T-helper 2 cell treated with Interferon-gamma antibody and Interleukin-4, amounts not matched to agents 100 ng/mL and 5 ng/mL, for 36 hours (primary cell): ENCODE data around the gene RAD51B. TPM values are rescaled to one million over a fixed set of nuclear protein-coding genes. Genes with fewer than 3 reads are reported as not detected.

Experiments used
- intact Hi-C: fragments of 100-400 bp; cut with micrococcal nuclease; formaldehyde crosslinking; loops from one replicate; pipeline ENCODE4 v1.15.1; 2023
- total RNA-seq: library from RNA; stranded (reverse); gene quantifications from 2 replicates; pipeline ENCODE4 v1.2.3, GENCODE V29; 2022

The RAD51B gene
- total RNA-seq, 1 donor from 2014 or later = 31.7 TPM

- intact Hi-C loops = no loop called here
Observed at GRCh38 chr14:68576496-68577244, 757.1 kb downstream of the RAD51B start.

GRCh38 chr14:68577802-68578541 lies 758.4 kb downstream of the RAD51B start:
- intact Hi-C loops = no loop called here

DNA sequence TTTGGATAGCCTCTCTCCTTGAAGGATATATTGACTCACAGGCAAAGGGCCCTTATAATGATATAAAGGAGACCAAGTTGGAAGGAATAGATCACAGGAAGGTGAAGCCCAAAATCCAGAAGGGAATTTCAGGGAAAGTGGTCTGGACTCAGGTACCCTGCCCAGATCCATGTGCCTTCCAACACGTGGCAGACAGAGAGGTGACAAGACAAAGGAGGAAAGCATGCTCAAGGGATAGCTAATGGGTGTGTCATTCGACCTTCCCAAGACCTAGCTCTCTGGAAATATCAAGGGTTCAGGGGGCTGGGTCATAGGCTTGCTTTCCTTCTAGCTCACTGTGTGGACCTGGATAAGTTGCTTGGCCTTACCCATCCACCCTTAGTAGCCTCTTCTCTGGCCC lies 759.0 kb downstream of the RAD51B start:
- intact Hi-C loops = no loop called here

GRCh38 chr14:68580096-68580645 lies 760.6 kb downstream of the RAD51B start:
- intact Hi-C loops = no loop called here

GRCh38 chr14:68580671-68581070 lies 761.1 kb downstream of the RAD51B start:
- intact Hi-C loops = no loop called here

DNA sequence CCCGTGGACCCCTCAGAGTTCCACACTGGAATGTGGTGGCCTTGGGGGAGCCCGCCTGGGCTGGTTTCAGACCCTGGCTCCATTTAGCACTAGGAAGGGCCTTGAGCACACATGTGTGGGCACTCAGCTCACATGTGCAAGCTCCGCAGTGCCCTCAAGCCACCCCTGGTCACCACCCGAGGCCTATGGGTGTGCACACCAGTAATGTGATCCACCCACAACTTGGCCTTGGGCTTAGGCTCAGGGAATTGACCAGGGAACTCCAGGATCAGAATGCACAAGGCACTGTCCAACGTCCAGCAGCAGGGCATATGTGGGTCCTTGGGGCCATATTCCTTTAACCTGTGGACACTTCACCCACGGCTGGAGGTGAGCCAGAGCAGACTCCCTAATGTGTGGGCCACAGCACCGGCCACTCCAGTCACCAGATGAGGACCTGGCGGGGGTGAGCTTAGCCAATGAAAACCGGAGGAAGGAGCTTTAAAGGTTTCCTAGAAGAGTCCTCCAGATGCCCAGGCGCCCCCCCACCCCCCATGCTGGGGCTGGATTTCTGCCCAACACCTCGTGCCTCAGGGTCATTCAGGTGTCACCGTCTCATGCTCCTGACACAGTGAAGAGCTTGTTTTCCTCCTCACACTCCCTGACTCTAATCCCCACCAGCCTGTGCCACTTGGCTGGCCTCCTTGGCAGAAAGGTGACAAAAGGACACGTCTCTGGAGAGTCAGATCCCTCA lies 764.1 kb downstream of the RAD51B start:
- intact Hi-C loops = no loop called here

DNA sequence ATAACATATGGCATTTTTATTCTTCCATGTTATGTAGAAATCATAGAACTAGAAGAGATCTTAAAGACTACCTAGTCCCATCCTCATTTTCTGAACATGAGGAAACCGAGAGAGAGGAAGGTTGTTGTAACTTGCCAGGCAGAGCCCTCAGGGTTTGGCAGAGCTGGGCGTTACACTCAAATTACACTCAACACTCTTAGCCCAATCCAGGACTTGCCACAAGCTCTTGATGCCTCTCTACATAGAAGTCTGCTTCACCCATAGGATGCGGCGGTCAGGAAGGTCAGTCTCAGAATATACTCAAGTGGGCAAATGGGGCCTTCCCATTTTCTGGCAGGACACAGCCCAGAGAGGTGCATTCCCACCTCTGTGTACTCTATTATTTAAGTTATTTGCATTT lies 765.2 kb downstream of the RAD51B start:
- intact Hi-C loops = no loop called here

- intact Hi-C loops = no loop called here
Observed at GRCh38 chr14:68585690-68586089, 766.1 kb downstream of the RAD51B start.

GRCh38 chr14:68586896-68587751 lies 767.5 kb downstream of the RAD51B start:
- intact Hi-C loops = no loop called here

GRCh38 chr14:68587931-68588330 lies 768.4 kb downstream of the RAD51B start:
- intact Hi-C loops = no loop called here

GRCh38 chr14:68589447-68590200 lies 770.0 kb downstream of the RAD51B start:
- intact Hi-C loops = no loop called here

- intact Hi-C loops = no loop called here
Observed at GRCh38 chr14:68590201-68590522, 770.6 kb downstream of the RAD51B start.

- intact Hi-C loops = no loop called here
Observed at GRCh38 chr14:68591786-68592185, 772.2 kb downstream of the RAD51B start.

DNA sequence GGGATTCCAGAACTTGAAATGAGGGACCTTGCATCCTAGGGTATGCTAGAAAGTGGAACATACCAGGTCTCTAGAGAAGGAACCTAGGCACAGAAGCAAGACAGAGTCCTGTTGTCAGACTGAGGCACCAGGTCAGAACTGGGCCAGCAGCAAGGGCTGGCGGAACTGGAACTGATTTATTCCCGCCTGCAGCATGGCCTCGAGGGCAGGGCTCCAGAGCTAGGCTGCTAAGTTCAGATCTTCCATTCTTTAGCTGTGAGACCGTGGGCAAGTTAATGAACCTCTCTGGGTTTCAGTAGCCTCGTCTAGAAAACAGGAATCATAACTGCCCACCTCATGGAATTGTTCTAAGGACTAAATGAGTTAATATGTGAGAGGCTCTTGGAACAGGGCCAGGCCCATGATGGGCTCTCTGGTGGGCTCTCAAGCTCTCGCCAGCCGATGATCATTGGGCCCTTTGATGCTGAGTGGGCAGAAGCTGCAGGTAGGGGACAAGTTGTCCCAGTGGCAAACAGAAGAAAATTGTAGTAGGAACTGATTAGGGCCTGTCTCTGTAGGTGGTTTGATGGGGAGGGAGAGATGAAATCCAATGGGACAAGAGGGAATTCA lies 773.5 kb downstream of the RAD51B start:
- intact Hi-C loops = no loop called here

GRCh38 chr14:68593806-68594536 lies 774.4 kb downstream of the RAD51B start:
- intact Hi-C loops = no loop called here

DNA sequence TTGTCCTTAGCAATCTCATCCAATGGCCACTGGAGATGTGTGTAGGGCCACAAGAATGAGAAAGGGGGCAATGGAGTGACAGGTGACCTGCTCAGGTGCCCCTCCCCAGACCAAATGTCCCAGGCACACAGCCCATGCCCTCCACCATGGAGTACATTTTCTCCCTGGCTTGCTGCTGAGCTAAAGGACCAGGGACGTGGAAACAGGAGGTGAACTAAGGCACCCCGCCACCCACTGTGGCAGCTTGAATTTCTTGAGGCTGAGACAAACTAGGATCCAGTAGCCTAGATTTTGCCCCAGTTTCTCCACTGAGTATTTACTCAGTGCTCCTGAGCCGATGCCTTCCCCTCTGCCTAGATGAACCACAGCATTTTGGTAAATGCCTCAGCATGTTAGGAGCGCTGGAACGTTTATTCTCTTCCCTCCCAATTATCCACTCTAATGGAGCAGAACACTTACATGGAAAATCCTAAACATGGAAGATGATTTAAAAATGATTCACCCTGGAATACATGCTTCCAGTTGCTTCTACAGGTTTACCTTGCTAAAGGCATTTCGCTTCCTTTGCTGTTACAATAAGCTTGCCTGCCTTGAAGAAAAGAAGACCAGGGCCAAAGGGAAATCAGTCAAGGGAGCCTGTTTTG lies 775.3 kb downstream of the RAD51B start:
- intact Hi-C loops = no loop called here

- intact Hi-C loops = no loop called here
Observed at GRCh38 chr14:68596211-68596610, 776.6 kb downstream of the RAD51B start.

DNA sequence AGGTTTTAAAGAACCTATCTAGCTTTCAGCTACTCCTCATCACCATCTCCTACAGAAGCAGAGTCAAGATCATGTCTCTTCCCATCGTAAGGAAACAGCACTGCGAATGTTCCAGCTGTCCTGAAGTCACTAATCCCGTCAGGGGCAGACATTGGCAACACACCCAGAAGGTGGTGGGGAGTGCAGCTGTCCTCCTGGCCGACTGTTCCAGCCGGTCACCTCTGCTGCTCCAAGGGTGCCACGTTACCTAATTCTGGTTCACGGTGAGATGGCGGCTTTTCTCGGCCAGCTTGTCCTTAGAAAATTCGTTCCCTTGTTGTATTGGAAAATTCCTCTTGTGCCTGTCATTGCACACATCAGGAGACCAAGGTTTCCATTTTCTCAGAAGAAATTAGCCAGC lies 777.1 kb downstream of the RAD51B start:
- intact Hi-C loops = no loop called here

- intact Hi-C loops = no loop called here
Observed at GRCh38 chr14:68598089-68598488, 778.5 kb downstream of the RAD51B start.
